DOHH2 (cell line): ENCODE data around the gene FILIP1L.

Experiments used
- H3F3A ChIP-seq: fragments of 200-600 bp; sonication (generic), shearing (Covaris generic); 2 replicates; pipeline ENCODE4 v1.6.0; 2016; ENCODE audit warnings: antibody characterized with exemption, mild to moderate bottlenecking; ENCODE audit not compliant: control insufficient read depth, insufficient read depth
- H3K27ac ChIP-seq: fragments of 200-600 bp; sonication (generic); 2 replicates; pipeline ENCODE4 v1.5.1; 2014; ENCODE audit warnings: low read depth, mild to moderate bottlenecking, low read length, moderate library complexity
- H3K27me3 ChIP-seq: fragments of 200-600 bp; sonication (generic); 2 replicates; pipeline ENCODE4 v1.6.1; 2014; ENCODE audit warnings: mild to moderate bottlenecking, low read length, mixed read lengths; ENCODE audit not compliant: control insufficient read depth
- H3K36me3 ChIP-seq: fragments of 200-600 bp; sonication (generic); 2 replicates; pipeline ENCODE4 v1.6.1; 2014; ENCODE audit warnings: mild to moderate bottlenecking, low read length, moderate library complexity, mixed read lengths; ENCODE audit not compliant: control insufficient read depth
- H3K4me1 ChIP-seq: fragments of 200-600 bp; sonication (generic); 2 replicates; pipeline ENCODE4 v1.6.1; 2014; ENCODE audit warnings: mild to moderate bottlenecking, low read length, mixed read lengths; ENCODE audit not compliant: control insufficient read depth
- H3K4me2 ChIP-seq: fragments of 200-600 bp; sonication (generic); 2 replicates; pipeline ENCODE4 v1.6.0; 2014; ENCODE audit warnings: mild to moderate bottlenecking, low read length, moderate library complexity
- H3K4me3 ChIP-seq: fragments of 200-600 bp; sonication (generic); 2 replicates; pipeline ENCODE4 v1.5.1; 2014; ENCODE audit warnings: mild to moderate bottlenecking, low read length, mixed read lengths
- H3K79me2 ChIP-seq: fragments of 200-600 bp; sonication (generic); 2 replicates; pipeline ENCODE4 v1.6.1; 2014; ENCODE audit warnings: mild to moderate bottlenecking, low read length, mixed read lengths; ENCODE audit not compliant: control insufficient read depth
- H3K9me2 ChIP-seq: fragments of 200-600 bp; sonication (generic); replicated peaks from 2 replicates; pipeline ENCODE4 v1.6.1; 2014; ENCODE audit warnings: mild to moderate bottlenecking, low read length, mixed read lengths; ENCODE audit not compliant: control insufficient read depth
- H3K9me3 ChIP-seq: fragments of 200-600 bp; sonication (generic); 2 replicates; pipeline ENCODE4 v1.6.1; 2014; ENCODE audit warnings: antibody characterized with exemption, low read length, mixed read lengths; ENCODE audit not compliant: control insufficient read depth, insufficient read depth
- H4K20me1 ChIP-seq: fragments of 200-600 bp; sonication (generic); 2 replicates; pipeline ENCODE4 v1.6.0; 2014; ENCODE audit warnings: low read depth, mild to moderate bottlenecking, antibody characterized with exemption, low read length, moderate library complexity; ENCODE audit not compliant: control insufficient read depth, insufficient read depth
- CTCF ChIP-seq: fragments of 200-600 bp; sonication (generic); IDR thresholded peaks from one replicate; pipeline ENCODE4 v1.5.1; 2014; ENCODE audit warnings: antibody characterized with exemption, mild to moderate bottlenecking, low read depth, low read length; ENCODE audit not compliant: poor library complexity, severe bottlenecking
- EZH2phosphoT487 ChIP-seq: fragments of 200-600 bp; sonication (generic); IDR thresholded peaks from 2 replicates; pipeline ENCODE4 v1.6.1; 2017; ENCODE audit warnings: borderline replicate concordance, mild to moderate bottlenecking, antibody characterized with exemption, low read length, moderate library complexity, mixed read lengths

FILIP1L gene

GRCh38 chr3:99865321-99865720, 249.0 kb downstream of the FILIP1L start:
- TF ChIP-seq CTCF (no peak), EZH2phosphoT487 (no peak)
- no peak overlapping the region for H3K4me3 ChIP-seq
- no peaks in the 10 kb centered on the region for H3F3A ChIP-seq
- H3K4me1 ChIP-seq, result no peaks in the 10 kb centered on the region
- no peaks in the 10 kb centered on the region for H3K27me3 ChIP-seq
- H3K27ac ChIP-seq, result no peak overlapping the region
- no peaks in the 10 kb centered on the region for H3K9me3 ChIP-seq
- H3K79me2 ChIP-seq, result peaks cover 7% of the 10 kb centered on the region
- no peaks in the 10 kb centered on the region for H4K20me1 ChIP-seq
- H3K4me2 ChIP-seq, result no peak overlapping the region
- H3K36me3 ChIP-seq, result no peaks in the 10 kb centered on the region
- H3K9me2 ChIP-seq, result no peaks in the 10 kb centered on the region

- H4K20me1 ChIP-seq, result no peaks in the 10 kb centered on the region
- no peak overlapping the region for H3K27ac ChIP-seq
- H3K4me3 ChIP-seq, result no peak overlapping the region
- TF ChIP-seq EZH2phosphoT487 (no peak), CTCF (no peak)
- no peaks in the 10 kb centered on the region for H3K9me3 ChIP-seq
- no peaks in the 10 kb centered on the region for H3K27me3 ChIP-seq
- H3K36me3 ChIP-seq, result no peaks in the 10 kb centered on the region
- H3K79me2 ChIP-seq, result peaks cover 10% of the 10 kb centered on the region
- H3K4me1 ChIP-seq, result no peaks in the 10 kb centered on the region
- H3K9me2 ChIP-seq, result no peaks in the 10 kb centered on the region
- H3K4me2 ChIP-seq, result no peak overlapping the region
- no peaks in the 10 kb centered on the region for H3F3A ChIP-seq
Observed at GRCh38 chr3:99864289-99864688, 250.0 kb downstream of the FILIP1L start.

- Histone ChIP-seq H3K9me3 (no peaks in the 10 kb centered on the region), H3K27ac (no peak overlapping the region), H3K4me1 (no peaks in the 10 kb centered on the region), H3K4me2 (no peak overlapping the region), H3K4me3 (no peak overlapping the region), H3K36me3 (no peaks in the 10 kb centered on the region), H4K20me1 (no peaks in the 10 kb centered on the region), H3K27me3 (no peaks in the 10 kb centered on the region), H3K79me2 (peaks cover 10% of the 10 kb centered on the region), H3K9me2 (no peaks in the 10 kb centered on the region), H3F3A (no peaks in the 10 kb centered on the region)
- TF ChIP-seq CTCF (no peak), EZH2phosphoT487 (no peak)
Observed at GRCh38 chr3:99863588-99863987, 250.7 kb downstream of the FILIP1L start.

- H3K4me3 ChIP-seq, result no peak overlapping the region
- no peak for TF ChIP-seq CTCF
- no peak for TF ChIP-seq EZH2phosphoT487
- H3K79me2 ChIP-seq, result peaks cover 10% of the 10 kb centered on the region
- H3K27ac ChIP-seq, result no peak overlapping the region
- no peaks in the 10 kb centered on the region for H3K27me3 ChIP-seq
- H3K9me2 ChIP-seq, result no peaks in the 10 kb centered on the region
- H3K4me1 ChIP-seq, result no peaks in the 10 kb centered on the region
- no peaks in the 10 kb centered on the region for H4K20me1 ChIP-seq
- no peaks in the 10 kb centered on the region for H3K9me3 ChIP-seq
- H3K36me3 ChIP-seq, result no peaks in the 10 kb centered on the region
- H3K4me2 ChIP-seq, result no peak overlapping the region
- no peaks in the 10 kb centered on the region for H3F3A ChIP-seq
Observed at GRCh38 chr3:99863002-99863401, 251.3 kb downstream of the FILIP1L start.
